HEK293 (cell line): ENCODE data around the gene CD68.

ENCODE experiments used
- CTCF ChIA-PET: fragments of 350-600 bp; formaldehyde crosslinking; extraction: SDS; loops from one replicate; lab custom pipeline; 2021; ENCODE audit warnings: antibody characterized with exemption; lab: Yijun Ruan, JAX
- POLR2A ChIA-PET: fragments of 300-600 bp; formaldehyde crosslinking; extraction: SDS; loops from one replicate; lab custom pipeline; 2020; ENCODE audit warnings: antibody characterized with exemption, inconsistent platforms; lab: Yijun Ruan, JAX
- H3K27ac ChIP-seq: fragments of 200-500 bp; sonication (Bioruptor generic); 2 replicates; pipeline ENCODE4 v1.5.1; 2014; ENCODE audit warnings: low read depth, low read length, control low read depth, inconsistent platforms; ENCODE audit errors: extremely low read depth
- H3K36me3 ChIP-seq, 2 experiments: fragments of 200-500 bp in 1 of 2; sonication (Bioruptor generic) in 1 of 2; 1 replicate in 1 of 2; 2 replicates in 1 of 2; pipeline ENCODE4 v1.5.1; 2014 to 2017; ENCODE audit warnings: inconsistent platforms in 2 of 2, low read length in 2 of 2; ENCODE audit not compliant: control insufficient read depth in 2 of 2, insufficient read depth in 1 of 2
- H3K4me1 ChIP-seq: fragments of 200-500 bp; sonication (Bioruptor generic); 2 replicates; pipeline ENCODE4 v1.5.1; 2014; ENCODE audit warnings: mild to moderate bottlenecking, low read length, inconsistent platforms; ENCODE audit not compliant: control insufficient read depth, insufficient read depth
- H3K4me3 ChIP-seq: 2 replicates; pipeline ENCODE4 v1.5.1; 2011; ENCODE audit warnings: low read depth, mild to moderate bottlenecking, control low read depth, low read length, moderate library complexity
- H3K9me3 ChIP-seq: fragments of 200-500 bp; sonication (Bioruptor generic); 2 replicates; pipeline ENCODE4 v1.5.1; 2014; ENCODE audit warnings: low read depth, low read length, inconsistent platforms; ENCODE audit not compliant: control insufficient read depth, insufficient read depth
- BCL11B ChIP-seq: fragments of 450-650 bp; formaldehyde crosslinking; IDR thresholded peaks from 2 replicates; pipeline ENCODE4 v1.5.1; 2016; ENCODE audit warnings: low read depth, missing biosample characterization, missing genetic modification characterization
- FEZF1 ChIP-seq: fragments of 450-650 bp; formaldehyde crosslinking; IDR thresholded peaks from 2 replicates; pipeline ENCODE4 v1.5.1; 2016; ENCODE audit warnings: missing biosample characterization, missing genetic modification characterization
- KLF16 ChIP-seq: fragments of 450-650 bp; formaldehyde crosslinking; IDR thresholded peaks from 2 replicates; pipeline ENCODE4 v1.5.1; 2017; ENCODE audit warnings: missing biosample characterization, missing genetic modification characterization
- PRDM1 ChIP-seq: fragments of 450-650 bp; formaldehyde crosslinking; IDR thresholded peaks from 2 replicates; pipeline ENCODE4; 2016; ENCODE audit warnings: missing biosample characterization, missing genetic modification characterization
- REPIN1 ChIP-seq: fragments of 450-650 bp; formaldehyde crosslinking; IDR thresholded peaks from 2 replicates; pipeline ENCODE4 v1.5.1; 2017; ENCODE audit warnings: missing biosample characterization, missing genetic modification characterization, low read depth
- SP2 ChIP-seq: fragments of 450-650 bp; formaldehyde crosslinking; IDR thresholded peaks from 2 replicates; pipeline ENCODE4 v1.5.1; 2016; ENCODE audit warnings: missing biosample characterization, missing genetic modification characterization
- ZBTB17 ChIP-seq: fragments of 450-650 bp; formaldehyde crosslinking; IDR thresholded peaks from 2 replicates; pipeline ENCODE4 v1.5.1; 2016; ENCODE audit warnings: missing biosample characterization, missing genetic modification characterization
- ZEB2 ChIP-seq: fragments of 450-650 bp; formaldehyde crosslinking; IDR thresholded peaks from 2 replicates; pipeline ENCODE4 v1.5.1; 2016; ENCODE audit warnings: missing biosample characterization, missing genetic modification characterization
- ZFP69B ChIP-seq: fragments of 450-650 bp; formaldehyde crosslinking; IDR thresholded peaks from 2 replicates; pipeline ENCODE4 v1.5.1; 2016; ENCODE audit warnings: missing biosample characterization, missing genetic modification characterization
- ZNF302 ChIP-seq: fragments of 450-650 bp; formaldehyde crosslinking; IDR thresholded peaks from 2 replicates; pipeline ENCODE4 v1.5.1; 2016; ENCODE audit warnings: missing biosample characterization, missing genetic modification characterization, low read depth
- ZNF311 ChIP-seq: fragments of 450-650 bp; formaldehyde crosslinking; IDR thresholded peaks from 2 replicates; pipeline ENCODE4 v1.5.1; 2017; ENCODE audit warnings: missing biosample characterization, missing genetic modification characterization, borderline replicate concordance
- ZNF366 ChIP-seq: fragments of 450-650 bp; formaldehyde crosslinking; conservative IDR thresholded peaks from 2 replicates; pipeline ENCODE4 v1.5.1; 2016; ENCODE audit warnings: missing biosample characterization, missing genetic modification characterization
- ZNF394 ChIP-seq: fragments of 450-650 bp; formaldehyde crosslinking; IDR thresholded peaks from 2 replicates; pipeline ENCODE4 v1.5.1; 2016; ENCODE audit warnings: missing biosample characterization, missing genetic modification characterization, mild to moderate bottlenecking, moderate library complexity, borderline replicate concordance
- ZNF423 ChIP-seq: fragments of 450-650 bp; formaldehyde crosslinking; IDR thresholded peaks from 2 replicates; pipeline ENCODE4 v1.5.1; 2016; ENCODE audit warnings: missing biosample characterization, missing genetic modification characterization
- ZNF501 ChIP-seq: fragments of 450-650 bp; formaldehyde crosslinking; IDR thresholded peaks from 2 replicates; pipeline ENCODE4 v1.5.1; 2016; ENCODE audit warnings: missing biosample characterization, missing genetic modification characterization
- ZNF785 ChIP-seq: fragments of 450-650 bp; formaldehyde crosslinking; IDR thresholded peaks from 2 replicates; pipeline ENCODE4 v1.5.1; 2016; ENCODE audit warnings: missing biosample characterization, missing genetic modification characterization
- ZXDB ChIP-seq: fragments of 450-650 bp; formaldehyde crosslinking; IDR thresholded peaks from 2 replicates; pipeline ENCODE4 v1.5.1; 2016; ENCODE audit warnings: missing biosample characterization, missing genetic modification characterization
- TF ChIP-seq, protein P1 (sequence below): fragments of 450-650 bp; formaldehyde crosslinking; conservative IDR thresholded peaks from 2 replicates; pipeline ENCODE4 v1.5.1; 2016; ENCODE audit warnings: low read depth, missing biosample characterization, missing genetic modification characterization
- TF ChIP-seq, protein P2 (sequence below): fragments of 450-650 bp; formaldehyde crosslinking; IDR thresholded peaks from 2 replicates; pipeline ENCODE4 v1.5.1; 2016; ENCODE audit warnings: missing biosample characterization, missing genetic modification characterization
- TF ChIP-seq, protein P3 (sequence below): fragments of 450-650 bp; formaldehyde crosslinking; IDR thresholded peaks from 2 replicates; pipeline ENCODE4 v1.5.1; 2016; ENCODE audit warnings: missing biosample characterization, missing genetic modification characterization

The CD68 gene

DNA sequence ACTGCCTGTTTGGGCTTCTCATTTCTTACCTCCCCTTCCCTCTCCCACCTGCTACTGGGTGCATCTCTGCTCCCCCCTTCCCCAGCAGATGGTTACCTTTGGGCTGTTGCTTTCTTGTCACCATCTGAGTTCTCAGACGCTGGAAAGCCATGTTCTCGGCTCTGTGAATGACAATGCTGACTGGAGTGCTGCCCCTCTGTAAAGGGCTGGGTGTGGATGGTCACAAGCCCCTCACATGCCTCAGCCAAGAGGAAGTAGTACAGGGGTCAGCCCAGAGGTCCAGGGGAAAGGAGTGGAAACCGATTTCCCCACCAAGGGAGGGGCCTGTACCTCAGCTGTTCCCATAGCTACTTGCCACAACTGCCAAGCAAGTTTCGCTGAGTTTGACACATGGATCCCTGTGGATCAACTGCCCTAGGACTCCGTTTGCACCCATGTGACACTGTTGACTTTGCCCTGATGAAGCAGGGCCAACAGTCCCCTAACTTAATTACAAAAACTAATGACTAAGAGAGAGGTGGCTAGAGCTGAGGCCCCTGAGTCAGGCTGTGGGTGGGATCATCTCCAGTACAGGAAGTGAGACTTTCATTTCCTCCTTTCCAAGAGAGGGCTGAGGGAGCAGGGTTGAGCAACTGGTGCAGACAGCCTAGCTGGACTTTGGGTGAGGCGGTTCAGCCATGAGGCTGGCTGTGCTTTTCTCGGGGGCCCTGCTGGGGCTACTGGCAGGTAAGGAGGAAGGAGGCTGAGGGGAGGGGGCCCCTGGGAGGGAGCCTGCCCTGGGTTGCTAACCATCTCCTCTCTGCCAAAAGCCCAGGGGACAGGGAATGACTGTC is at the start of gene CD68 (continued):
- no peak for TF ChIP-seq ZNF302 (tag by site-specific recombination)
- peak; percentile 97 for TF ChIP-seq ZBTB17 (tag by site-specific recombination)
- TF ChIP-seq ZFP69B (tag by site-specific recombination) = 0 out of 2 replicates have a peak, but pooled peaks have one; percentile 21
- TF ChIP-seq KLF16 (tag by site-specific recombination) = 0 out of 2 replicates have a peak, but pooled peaks have one; percentile 10
- 0 out of 2 replicates have a peak, but pooled peaks have one; percentile 13 for TF ChIP-seq ZNF394
- TF ChIP-seq ZEB2 (tag by site-specific recombination) = peak; percentile 67
- peak; percentile 74; the same call in 1 of the 2 replicates for TF ChIP-seq ZNF501 (tag by site-specific recombination)
- peak; percentile 58 for TF ChIP-seq SP2
- no peak for TF ChIP-seq REPIN1 (tag by site-specific recombination)
- TF ChIP-seq ZNF311 = no peak
- TF ChIP-seq, protein P1, sequence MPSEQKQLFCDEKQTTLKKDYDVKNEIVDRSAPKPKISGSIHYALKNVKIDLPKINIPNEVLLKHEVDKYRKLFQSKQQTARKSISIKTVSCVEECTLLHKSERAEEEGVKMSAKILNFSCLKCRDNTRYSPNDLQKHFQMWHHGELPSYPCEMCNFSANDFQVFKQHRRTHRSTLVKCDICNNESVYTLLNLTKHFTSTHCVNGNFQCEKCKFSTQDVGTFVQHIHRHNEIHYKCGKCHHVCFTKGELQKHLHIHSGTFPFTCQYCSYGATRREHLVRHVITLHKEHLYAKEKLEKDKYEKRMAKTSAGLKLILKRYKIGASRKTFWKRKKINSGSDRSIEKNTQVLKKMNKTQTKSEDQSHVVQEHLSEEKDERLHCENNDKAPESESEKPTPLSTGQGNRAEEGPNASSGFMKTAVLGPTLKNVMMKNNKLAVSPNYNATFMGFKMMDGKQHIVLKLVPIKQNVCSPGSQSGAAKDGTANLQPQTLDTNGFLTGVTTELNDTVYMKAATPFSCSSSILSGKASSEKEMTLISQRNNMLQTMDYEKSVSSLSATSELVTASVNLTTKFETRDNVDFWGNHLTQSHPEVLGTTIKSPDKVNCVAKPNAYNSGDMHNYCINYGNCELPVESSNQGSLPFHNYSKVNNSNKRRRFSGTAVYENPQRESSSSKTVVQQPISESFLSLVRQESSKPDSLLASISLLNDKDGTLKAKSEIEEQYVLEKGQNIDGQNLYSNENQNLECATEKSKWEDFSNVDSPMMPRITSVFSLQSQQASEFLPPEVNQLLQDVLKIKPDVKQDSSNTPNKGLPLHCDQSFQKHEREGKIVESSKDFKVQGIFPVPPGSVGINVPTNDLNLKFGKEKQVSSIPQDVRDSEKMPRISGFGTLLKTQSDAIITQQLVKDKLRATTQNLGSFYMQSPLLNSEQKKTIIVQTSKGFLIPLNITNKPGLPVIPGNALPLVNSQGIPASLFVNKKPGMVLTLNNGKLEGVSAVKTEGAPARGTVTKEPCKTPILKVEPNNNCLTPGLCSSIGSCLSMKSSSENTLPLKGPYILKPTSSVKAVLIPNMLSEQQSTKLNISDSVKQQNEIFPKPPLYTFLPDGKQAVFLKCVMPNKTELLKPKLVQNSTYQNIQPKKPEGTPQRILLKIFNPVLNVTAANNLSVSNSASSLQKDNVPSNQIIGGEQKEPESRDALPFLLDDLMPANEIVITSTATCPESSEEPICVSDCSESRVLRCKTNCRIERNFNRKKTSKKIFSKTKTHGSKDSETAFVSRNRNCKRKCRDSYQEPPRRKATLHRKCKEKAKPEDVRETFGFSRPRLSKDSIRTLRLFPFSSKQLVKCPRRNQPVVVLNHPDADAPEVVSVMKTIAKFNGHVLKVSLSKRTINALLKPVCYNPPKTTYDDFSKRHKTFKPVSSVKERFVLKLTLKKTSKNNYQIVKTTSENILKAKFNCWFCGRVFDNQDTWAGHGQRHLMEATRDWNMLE (tag by site-specific recombination) = 0 out of 2 replicates have a peak, but pooled peaks have one; percentile 30
- peak; percentile 62; the same call in 1 of the 2 replicates for TF ChIP-seq ZXDB (tag by site-specific recombination)
- no peak for TF ChIP-seq FEZF1 (tag by site-specific recombination)
- peak; percentile 91 for TF ChIP-seq PRDM1 (tag by site-specific recombination)
- TF ChIP-seq, protein P2, sequence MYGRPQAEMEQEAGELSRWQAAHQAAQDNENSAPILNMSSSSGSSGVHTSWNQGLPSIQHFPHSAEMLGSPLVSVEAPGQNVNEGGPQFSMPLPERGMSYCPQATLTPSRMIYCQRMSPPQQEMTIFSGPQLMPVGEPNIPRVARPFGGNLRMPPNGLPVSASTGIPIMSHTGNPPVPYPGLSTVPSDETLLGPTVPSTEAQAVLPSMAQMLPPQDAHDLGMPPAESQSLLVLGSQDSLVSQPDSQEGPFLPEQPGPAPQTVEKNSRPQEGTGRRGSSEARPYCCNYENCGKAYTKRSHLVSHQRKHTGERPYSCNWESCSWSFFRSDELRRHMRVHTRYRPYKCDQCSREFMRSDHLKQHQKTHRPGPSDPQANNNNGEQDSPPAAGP (tag by site-specific recombination) = 0 out of 2 replicates have a peak, but pooled peaks have one; percentile 78
- TF ChIP-seq ZNF366 (tag by site-specific recombination) = peak; percentile 82
- TF ChIP-seq BCL11B (tag by site-specific recombination) = no peak
- TF ChIP-seq, all 188 proteins: peak for 45

DNA sequence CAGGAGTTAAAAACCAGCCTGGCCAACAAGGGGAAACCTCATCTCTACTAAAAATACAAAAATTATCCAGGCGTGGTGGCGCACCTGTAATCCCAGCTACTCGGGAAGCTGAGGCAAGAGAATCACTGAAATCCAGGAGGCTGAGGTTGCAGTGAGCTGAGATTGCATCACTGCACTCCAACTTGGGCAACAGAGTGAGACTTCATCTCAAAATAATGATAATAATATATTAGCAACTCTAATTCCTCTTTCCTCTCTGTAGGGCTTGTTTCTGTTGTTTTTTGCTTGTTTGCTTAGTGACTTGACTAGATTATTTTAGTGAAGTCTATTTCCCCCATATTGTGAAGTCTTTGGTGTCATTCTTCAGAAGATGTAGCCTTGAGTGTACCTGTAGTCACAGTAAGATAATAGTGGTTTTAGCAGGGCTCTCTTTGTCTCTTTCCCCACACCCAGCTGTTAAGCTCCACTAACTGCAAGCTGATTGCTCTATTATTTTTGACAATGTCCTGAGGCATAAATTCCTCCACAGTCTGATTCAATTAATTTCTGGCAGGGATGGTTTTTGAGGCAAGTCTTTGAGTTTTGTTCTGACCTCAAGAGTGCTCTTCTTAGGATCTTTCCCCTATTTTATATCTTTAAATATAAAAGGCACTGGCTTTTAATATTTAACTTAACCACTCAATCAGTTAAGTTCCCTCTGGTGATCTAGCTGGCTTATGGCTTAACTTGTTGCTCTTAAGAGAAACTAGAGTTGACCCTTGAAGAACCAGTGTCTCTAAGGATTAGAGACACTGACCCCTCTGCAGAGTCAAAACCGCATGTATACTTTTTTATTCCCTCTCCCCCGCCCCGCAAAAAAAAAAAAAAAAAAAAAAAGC is 49.2 kb upstream of the CD68 start:
- Histone ChIP-seq H3K4me3 (no peak overlapping the region), H3K9me3 (no peaks in the 10 kb centered on the region), H3K36me3 (no peaks in the 10 kb centered on the region)
- ChIA-PET CTCF (interaction anchor here (0.7 to 1.6 kb wide), 5 partner anchors 8 to 714 kb away, joined by 3 to 11 read pairs (median 4); no protein-coding TSS in a partner anchor), POLR2A (no interaction called here)
- TF ChIP-seq ZNF423 (tag by site-specific recombination) (no peak), ZNF785 (no peak)
- TF ChIP-seq, protein P3, sequence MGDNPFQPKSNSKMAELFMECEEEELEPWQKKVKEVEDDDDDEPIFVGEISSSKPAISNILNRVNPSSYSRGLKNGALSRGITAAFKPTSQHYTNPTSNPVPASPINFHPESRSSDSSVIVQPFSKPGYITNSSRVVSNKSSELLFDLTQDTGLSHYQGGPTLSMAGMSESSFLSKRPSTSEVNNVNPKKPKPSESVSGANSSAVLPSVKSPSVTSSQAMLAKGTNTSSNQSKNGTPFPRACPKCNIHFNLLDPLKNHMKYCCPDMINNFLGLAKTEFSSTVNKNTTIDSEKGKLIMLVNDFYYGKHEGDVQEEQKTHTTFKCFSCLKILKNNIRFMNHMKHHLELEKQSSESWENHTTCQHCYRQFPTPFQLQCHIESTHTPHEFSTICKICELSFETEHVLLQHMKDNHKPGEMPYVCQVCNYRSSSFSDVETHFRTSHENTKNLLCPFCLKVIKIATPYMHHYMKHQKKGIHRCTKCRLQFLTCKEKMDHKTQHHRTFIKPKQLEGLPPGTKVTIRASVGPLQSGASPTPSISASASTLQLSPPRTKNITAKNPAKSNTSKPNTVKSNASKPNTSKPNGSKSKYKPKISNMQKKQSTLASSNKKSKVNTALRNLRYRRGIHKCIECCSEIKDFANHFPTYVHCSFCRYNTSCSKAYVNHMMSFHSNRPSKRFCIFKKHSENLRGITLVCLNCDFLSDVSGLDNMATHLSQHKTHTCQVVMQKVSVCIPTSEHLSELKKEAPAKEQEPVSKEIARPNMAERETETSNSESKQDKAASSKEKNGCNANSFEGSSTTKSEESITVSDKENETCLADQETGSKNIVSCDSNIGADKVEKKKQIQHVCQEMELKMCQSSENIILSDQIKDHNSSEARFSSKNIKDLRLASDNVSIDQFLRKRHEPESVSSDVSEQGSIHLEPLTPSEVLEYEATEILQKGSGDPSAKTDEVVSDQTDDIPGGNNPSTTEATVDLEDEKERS = no peak
- TF ChIP-seq, all 188 proteins: peak for 0
- no peaks in the 10 kb centered on the region for H3K4me1 ChIP-seq
- H3K27ac ChIP-seq = no peak overlapping the region
